ENCODE data around the gene DESI1.
"Not testable (repeated sequence)": the region's sequence is repeated elsewhere in the genome, so short reads cannot be mapped to it uniquely, and the experiment has no call there.

Gene DESI1

DNA sequence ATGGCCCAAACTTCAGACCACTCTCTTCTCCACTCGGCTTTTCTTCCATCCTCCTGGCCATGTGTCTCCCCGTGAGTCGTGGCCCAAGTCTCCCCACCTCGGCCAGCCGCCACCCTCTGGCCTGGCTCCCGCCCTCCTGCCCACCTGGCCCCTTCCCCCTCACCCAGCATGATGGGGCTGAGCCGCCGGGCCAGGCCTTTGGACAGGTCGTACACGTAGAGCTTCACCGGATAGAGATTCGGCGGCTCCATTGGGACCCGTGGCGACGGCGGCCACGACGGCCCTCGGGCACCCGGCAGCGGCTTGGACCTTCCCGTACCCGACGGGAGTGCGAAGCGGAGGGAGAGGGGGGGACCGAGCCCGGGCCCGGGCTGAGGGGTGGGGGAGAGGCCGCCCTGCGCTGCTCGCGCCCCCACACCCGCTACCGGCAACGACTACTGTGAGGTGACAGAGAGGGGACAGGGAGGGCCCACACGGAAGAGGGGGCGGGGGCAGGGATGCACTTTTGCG, at the start of gene DESI1:
Gene DESI1 (minus strand): TSS at position 455 of the 510 bp plus-strand sequence. CDS start 204 bp downstream, at position 251.
- Histone ChIP-seq H3K36me3 (ENCODE audit: control insufficient read depth, insufficient read depth, low read length) (peaks cover 20% of the 10 kb centered on the region), H3K9ac (ENCODE audit: low read depth, low read length) (peak within 1 kb of the TSS; percentile 94), H3K27me3 (ENCODE audit: control insufficient read depth, insufficient read depth, low read length) (no peaks in the 10 kb centered on the region), H3K4me3 (ENCODE audit: low read depth, low read length) (peak within 1 kb of the TSS; percentile 98), H3K9me3 (ENCODE audit: control insufficient read depth, insufficient read depth, low read length) (no peaks in the 10 kb centered on the region), H3K4me1 (ENCODE audit: control insufficient read depth, insufficient read depth, low read length) (peaks cover 13% of the 10 kb centered on the region)

DNA sequence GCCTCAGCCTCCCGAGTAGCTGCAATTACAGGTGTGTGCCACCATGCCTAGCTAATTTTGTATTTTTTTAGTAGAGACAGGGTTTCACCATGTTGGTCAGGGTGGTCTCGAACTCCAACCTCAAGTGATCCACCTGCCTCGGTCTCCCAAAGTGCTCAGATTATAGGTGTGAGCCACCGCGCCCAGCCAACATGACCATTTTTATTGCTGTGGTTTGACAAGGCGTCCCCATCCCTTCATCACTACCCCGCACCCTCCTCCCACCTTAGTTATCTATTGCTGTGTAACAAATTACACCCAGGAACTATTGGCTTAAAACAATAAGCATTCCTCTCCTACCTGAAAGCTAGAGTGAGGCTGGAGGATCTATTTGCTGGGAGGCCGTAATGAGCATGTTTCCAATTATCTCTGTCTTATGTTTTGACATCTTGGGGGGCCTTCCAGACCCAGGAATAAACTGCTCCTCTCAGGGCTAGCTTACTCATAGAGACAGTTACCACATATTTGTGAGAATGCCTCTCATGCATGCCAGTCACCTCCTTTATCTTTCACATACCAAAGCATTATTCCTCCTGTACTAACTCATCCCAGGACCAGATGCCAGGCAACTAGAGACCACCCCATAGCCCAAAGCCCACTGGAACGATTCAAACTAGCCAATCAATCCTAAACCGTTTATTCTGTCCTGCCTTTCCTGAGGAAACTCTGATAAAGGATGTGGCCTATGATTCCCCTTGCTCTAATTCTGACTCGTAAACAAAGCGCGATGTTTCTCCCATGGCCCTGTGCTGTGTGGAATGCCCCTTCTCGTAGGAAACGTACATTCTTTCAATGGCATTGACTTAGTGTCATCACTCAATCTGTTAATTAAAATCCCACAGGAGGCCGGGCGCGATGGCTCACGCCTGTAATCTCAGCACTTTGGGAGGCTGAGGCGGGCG, 48.4 kb upstream of the DESI1 start:
- H3K9me3 ChIP-seq (ENCODE audit: control insufficient read depth, insufficient read depth, low read length): no peaks in the 10 kb centered on the region
- no peak overlapping the region for H3K9ac ChIP-seq (ENCODE audit: low read depth, low read length)
- no peaks in the 10 kb centered on the region for H3K27me3 ChIP-seq (ENCODE audit: control insufficient read depth, insufficient read depth, low read length)
- no peak overlapping the region for H3K4me3 ChIP-seq (ENCODE audit: low read depth, low read length)
- H3K4me1 ChIP-seq (ENCODE audit: control insufficient read depth, insufficient read depth, low read length): no peaks in the 10 kb centered on the region
- no peaks in the 10 kb centered on the region for H3K36me3 ChIP-seq (ENCODE audit: control insufficient read depth, insufficient read depth, low read length)

GRCh38 chr22:41664951-41665350, 44.1 kb upstream of the DESI1 start:
- Histone ChIP-seq H3K36me3 (ENCODE audit: control insufficient read depth, insufficient read depth, low read length) (peaks cover 28% of the 10 kb centered on the region), H3K9me3 (ENCODE audit: control insufficient read depth, insufficient read depth, low read length) (no peaks in the 10 kb centered on the region)

GRCh38 chr22:41664490-41664889, 43.6 kb upstream of the DESI1 start:
- no peak overlapping the region for H3K4me3 ChIP-seq (ENCODE audit: low read depth, low read length)
- no peaks in the 10 kb centered on the region for H3K27me3 ChIP-seq (ENCODE audit: control insufficient read depth, insufficient read depth, low read length)
- H3K9ac ChIP-seq (ENCODE audit: low read depth, low read length): no peak overlapping the region
- H3K9me3 ChIP-seq (ENCODE audit: control insufficient read depth, insufficient read depth, low read length): no peaks in the 10 kb centered on the region
- H3K4me1 ChIP-seq (ENCODE audit: control insufficient read depth, insufficient read depth, low read length): no peaks in the 10 kb centered on the region
- peaks cover 33% of the 10 kb centered on the region for H3K36me3 ChIP-seq (ENCODE audit: control insufficient read depth, insufficient read depth, low read length)

More at GRCh38 chr22:41664951-41665350, 44.1 kb upstream of the DESI1 start:
- no peaks in the 10 kb centered on the region for H3K27me3 ChIP-seq (ENCODE audit: control insufficient read depth, insufficient read depth, low read length)
- H3K4me1 ChIP-seq (ENCODE audit: control insufficient read depth, insufficient read depth, low read length): no peaks in the 10 kb centered on the region
- no peak overlapping the region for H3K9ac ChIP-seq (ENCODE audit: low read depth, low read length)
- no peak overlapping the region for H3K4me3 ChIP-seq (ENCODE audit: low read depth, low read length)

DNA sequence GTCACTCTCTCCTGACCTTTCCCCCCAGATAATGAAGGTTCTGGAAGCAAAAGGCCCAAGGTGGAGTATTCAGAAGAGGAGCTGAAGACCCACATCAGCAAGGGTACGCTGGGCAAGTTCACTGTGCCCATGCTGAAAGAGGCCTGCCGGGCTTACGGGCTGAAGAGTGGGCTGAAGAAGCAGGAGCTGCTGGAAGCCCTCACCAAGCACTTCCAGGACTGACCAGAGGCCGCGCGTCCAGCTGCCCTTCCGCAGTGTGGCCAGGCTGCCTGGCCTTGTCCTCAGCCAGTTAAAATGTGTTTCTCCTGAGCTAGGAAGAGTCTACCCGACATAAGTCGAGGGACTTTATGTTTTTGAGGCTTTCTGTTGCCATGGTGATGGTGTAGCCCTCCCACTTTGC, 42.8 kb upstream of the DESI1 start:
- not testable (repeated sequence) for H3K9me3 ChIP-seq (ENCODE audit: control insufficient read depth, insufficient read depth, low read length); H3K9ac ChIP-seq (ENCODE audit: low read depth, low read length); H3K4me1 ChIP-seq (ENCODE audit: control insufficient read depth, insufficient read depth, low read length); H3K27me3 ChIP-seq (ENCODE audit: control insufficient read depth, insufficient read depth, low read length); H3K4me3 ChIP-seq (ENCODE audit: low read depth, low read length)
- peaks cover 38% of the 10 kb centered on the region for H3K36me3 ChIP-seq (ENCODE audit: control insufficient read depth, insufficient read depth, low read length)

GRCh38 chr22:41661713-41662112, 40.9 kb upstream of the DESI1 start:
- Histone ChIP-seq H3K27me3 (ENCODE audit: control insufficient read depth, insufficient read depth, low read length) (no peaks in the 10 kb centered on the region), H3K9ac (ENCODE audit: low read depth, low read length) (no peak overlapping the region), H3K4me3 (ENCODE audit: low read depth, low read length) (no peak overlapping the region), H3K9me3 (ENCODE audit: control insufficient read depth, insufficient read depth, low read length) (no peaks in the 10 kb centered on the region), H3K4me1 (ENCODE audit: control insufficient read depth, insufficient read depth, low read length) (no peaks in the 10 kb centered on the region), H3K36me3 (ENCODE audit: control insufficient read depth, insufficient read depth, low read length) (peaks cover 48% of the 10 kb centered on the region)

DNA sequence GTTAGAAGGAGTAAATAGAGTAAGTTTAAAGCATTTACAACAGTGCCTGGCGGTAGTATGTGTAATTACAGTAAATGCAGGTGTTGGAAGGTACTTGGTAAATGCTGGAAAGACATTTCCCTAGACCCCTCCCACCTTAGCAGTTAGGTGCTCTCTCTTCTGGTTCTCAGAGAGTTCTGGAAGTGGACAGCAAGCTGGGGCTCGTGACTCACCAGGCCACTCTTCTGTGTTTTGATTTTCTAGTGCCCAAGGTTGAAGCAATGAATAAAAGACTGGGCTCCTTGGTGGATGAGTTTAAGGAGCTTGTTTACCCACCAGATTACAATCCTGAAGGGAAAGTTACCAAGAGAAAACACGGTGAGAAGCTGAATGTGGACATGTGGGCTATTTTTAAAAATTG, 40.2 kb upstream of the DESI1 start:
- Histone ChIP-seq H3K9ac (ENCODE audit: low read depth, low read length) (no peak overlapping the region), H3K36me3 (ENCODE audit: control insufficient read depth, insufficient read depth, low read length) (peaks cover 54% of the 10 kb centered on the region), H3K4me1 (ENCODE audit: control insufficient read depth, insufficient read depth, low read length) (no peaks in the 10 kb centered on the region), H3K9me3 (ENCODE audit: control insufficient read depth, insufficient read depth, low read length) (no peaks in the 10 kb centered on the region), H3K4me3 (ENCODE audit: low read depth, low read length) (no peak overlapping the region), H3K27me3 (ENCODE audit: control insufficient read depth, insufficient read depth, low read length) (no peaks in the 10 kb centered on the region)

GRCh38 chr22:41660416-41660815, 39.6 kb upstream of the DESI1 start:
- Histone ChIP-seq H3K9ac (ENCODE audit: low read depth, low read length) (no peak overlapping the region), H3K27me3 (ENCODE audit: control insufficient read depth, insufficient read depth, low read length) (no peaks in the 10 kb centered on the region), H3K9me3 (ENCODE audit: control insufficient read depth, insufficient read depth, low read length) (no peaks in the 10 kb centered on the region), H3K4me3 (ENCODE audit: low read depth, low read length) (no peak overlapping the region), H3K4me1 (ENCODE audit: control insufficient read depth, insufficient read depth, low read length) (no peaks in the 10 kb centered on the region), H3K36me3 (ENCODE audit: control insufficient read depth, insufficient read depth, low read length) (peaks cover 57% of the 10 kb centered on the region)

GRCh38 chr22:41659941-41660340, 39.1 kb upstream of the DESI1 start:
- H3K36me3 ChIP-seq (ENCODE audit: control insufficient read depth, insufficient read depth, low read length): peaks cover 59% of the 10 kb centered on the region
- no peak overlapping the region for H3K4me3 ChIP-seq (ENCODE audit: low read depth, low read length)
- H3K4me1 ChIP-seq (ENCODE audit: control insufficient read depth, insufficient read depth, low read length): no peaks in the 10 kb centered on the region
- no peaks in the 10 kb centered on the region for H3K9me3 ChIP-seq (ENCODE audit: control insufficient read depth, insufficient read depth, low read length)
- H3K27me3 ChIP-seq (ENCODE audit: control insufficient read depth, insufficient read depth, low read length): no peaks in the 10 kb centered on the region
- no peak overlapping the region for H3K9ac ChIP-seq (ENCODE audit: low read depth, low read length)

DNA sequence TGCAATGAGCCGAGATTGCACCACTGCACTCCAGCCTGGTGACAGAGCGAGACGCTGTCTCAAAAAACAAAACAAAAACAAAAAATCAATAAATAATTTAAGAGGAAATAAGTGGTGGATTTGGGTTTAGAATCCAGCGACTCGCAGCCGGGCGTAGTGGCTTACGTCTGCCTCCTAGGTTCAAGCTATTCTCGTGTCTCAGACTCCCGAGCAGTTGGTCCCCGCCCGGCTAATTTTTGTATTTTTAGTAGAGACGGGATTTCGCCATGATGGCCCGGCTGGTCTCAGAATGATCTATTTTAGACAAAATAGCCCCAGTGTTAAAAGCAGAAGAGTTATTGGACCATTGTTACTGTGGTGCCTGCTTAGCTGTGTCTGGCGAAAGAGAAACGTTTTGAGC, 38.0 kb upstream of the DESI1 start:
- H3K36me3 ChIP-seq (ENCODE audit: control insufficient read depth, insufficient read depth, low read length): peaks cover 69% of the 10 kb centered on the region

DNA sequence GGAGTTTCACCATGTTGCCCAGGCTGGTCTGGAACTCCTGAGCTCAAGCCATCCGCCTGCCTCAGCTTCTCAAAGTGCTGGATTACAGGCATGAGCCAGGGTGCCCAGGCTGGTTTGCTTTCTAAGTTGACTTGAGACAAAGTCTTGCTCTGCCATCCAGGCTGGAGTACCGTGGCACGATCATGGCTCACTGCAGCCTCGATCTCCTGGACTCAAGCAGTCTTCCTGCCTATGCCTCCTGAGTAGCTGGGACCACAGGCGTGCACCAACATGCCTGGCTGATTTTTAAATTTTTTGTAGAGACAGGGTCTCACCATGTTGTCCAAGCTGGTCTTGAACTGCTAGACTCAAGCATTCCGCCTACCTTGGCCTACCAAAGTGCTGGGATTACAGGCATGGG, 36.9 kb upstream of the DESI1 start:
- H3K36me3 ChIP-seq (ENCODE audit: control insufficient read depth, insufficient read depth, low read length): peaks cover 71% of the 10 kb centered on the region

More for the DNA sequence above, 38.0 kb upstream of the DESI1 start:
- Histone ChIP-seq H3K9me3 (ENCODE audit: control insufficient read depth, insufficient read depth, low read length) (no peaks in the 10 kb centered on the region), H3K9ac (ENCODE audit: low read depth, low read length) (no peak overlapping the region), H3K27me3 (ENCODE audit: control insufficient read depth, insufficient read depth, low read length) (no peaks in the 10 kb centered on the region), H3K4me1 (ENCODE audit: control insufficient read depth, insufficient read depth, low read length) (no peaks in the 10 kb centered on the region), H3K4me3 (ENCODE audit: low read depth, low read length) (no peak overlapping the region)

DNA sequence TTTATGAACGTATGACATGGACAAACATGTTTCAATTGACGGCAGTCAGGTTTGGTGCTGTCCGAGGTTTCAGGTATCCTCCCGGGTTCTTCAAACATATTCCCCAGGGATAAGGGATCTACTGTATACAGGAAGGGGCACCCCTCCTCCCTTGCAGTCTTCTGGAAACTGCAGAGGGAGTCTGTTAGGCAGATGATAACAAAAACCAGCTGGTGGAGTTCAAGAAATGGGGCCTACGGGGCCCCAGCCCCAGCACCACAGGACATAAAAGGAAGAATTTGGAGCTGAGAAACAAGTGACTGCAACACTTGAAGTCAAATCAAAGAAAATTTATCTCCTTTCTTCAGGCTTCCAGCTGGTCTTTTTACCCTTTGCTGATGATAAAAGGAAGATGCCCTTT, 35.7 kb upstream of the DESI1 start:
- no peaks in the 10 kb centered on the region for H3K4me1 ChIP-seq (ENCODE audit: control insufficient read depth, insufficient read depth, low read length)
- peaks cover 73% of the 10 kb centered on the region for H3K36me3 ChIP-seq (ENCODE audit: control insufficient read depth, insufficient read depth, low read length)
- H3K27me3 ChIP-seq (ENCODE audit: control insufficient read depth, insufficient read depth, low read length): no peaks in the 10 kb centered on the region
- H3K4me3 ChIP-seq (ENCODE audit: low read depth, low read length): no peak overlapping the region
- no peak overlapping the region for H3K9ac ChIP-seq (ENCODE audit: low read depth, low read length)
- H3K9me3 ChIP-seq (ENCODE audit: control insufficient read depth, insufficient read depth, low read length): no peaks in the 10 kb centered on the region

More for the DNA sequence above, 36.9 kb upstream of the DESI1 start:
- H3K4me3 ChIP-seq (ENCODE audit: low read depth, low read length): no peak overlapping the region
- no peaks in the 10 kb centered on the region for H3K27me3 ChIP-seq (ENCODE audit: control insufficient read depth, insufficient read depth, low read length)
- no peaks in the 10 kb centered on the region for H3K9me3 ChIP-seq (ENCODE audit: control insufficient read depth, insufficient read depth, low read length)
- H3K4me1 ChIP-seq (ENCODE audit: control insufficient read depth, insufficient read depth, low read length): no peaks in the 10 kb centered on the region
- H3K9ac ChIP-seq (ENCODE audit: low read depth, low read length): no peak overlapping the region
